Choroid plexus epithelial cell (primary cell): ENCODE data around the gene USF3.

Experiments used
- DNase-seq: peaks from one replicate; pipeline ENCODE4 v3.0.0-alpha.2; 2010; ENCODE audit warnings: low read depth
- H3K4me3 ChIP-seq: 2 replicates; pipeline ENCODE4 v1.5.1; 2011; ENCODE audit warnings: low read depth, mild to moderate bottlenecking, control low read depth, low read length, moderate library complexity
- TF ChIP-seq, protein P1 (sequence below): conservative IDR thresholded peaks from 2 replicates; pipeline ENCODE4 v1.5.1; 2011; ENCODE audit warnings: low read depth, mild to moderate bottlenecking, control low read depth, inconsistent platforms, low read length, moderate library complexity

Gene USF3

DNA sequence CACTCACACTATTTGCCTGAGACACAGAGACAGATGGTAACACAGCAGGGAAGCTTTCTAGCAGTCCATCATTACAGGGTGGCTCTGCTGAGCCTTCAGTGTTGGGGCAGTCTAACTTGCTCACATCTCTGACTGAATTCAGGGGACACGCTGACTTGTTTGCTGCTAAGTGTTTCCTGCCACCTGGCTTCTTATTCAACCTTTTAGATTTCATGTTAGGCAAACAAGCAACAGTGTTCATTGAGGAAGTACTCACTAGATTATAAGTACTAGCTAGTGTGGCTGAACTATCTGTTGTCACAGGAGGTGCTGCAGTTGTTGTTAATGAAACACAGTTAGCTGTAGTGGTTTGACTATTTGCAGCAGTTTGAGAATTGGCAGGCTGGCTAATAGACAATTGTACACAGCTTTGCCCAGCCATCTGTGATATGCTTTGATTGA is 37.3 kb downstream of the USF3 start:
- DNase-seq = peak; percentile 39
- TF ChIP-seq, protein P1, sequence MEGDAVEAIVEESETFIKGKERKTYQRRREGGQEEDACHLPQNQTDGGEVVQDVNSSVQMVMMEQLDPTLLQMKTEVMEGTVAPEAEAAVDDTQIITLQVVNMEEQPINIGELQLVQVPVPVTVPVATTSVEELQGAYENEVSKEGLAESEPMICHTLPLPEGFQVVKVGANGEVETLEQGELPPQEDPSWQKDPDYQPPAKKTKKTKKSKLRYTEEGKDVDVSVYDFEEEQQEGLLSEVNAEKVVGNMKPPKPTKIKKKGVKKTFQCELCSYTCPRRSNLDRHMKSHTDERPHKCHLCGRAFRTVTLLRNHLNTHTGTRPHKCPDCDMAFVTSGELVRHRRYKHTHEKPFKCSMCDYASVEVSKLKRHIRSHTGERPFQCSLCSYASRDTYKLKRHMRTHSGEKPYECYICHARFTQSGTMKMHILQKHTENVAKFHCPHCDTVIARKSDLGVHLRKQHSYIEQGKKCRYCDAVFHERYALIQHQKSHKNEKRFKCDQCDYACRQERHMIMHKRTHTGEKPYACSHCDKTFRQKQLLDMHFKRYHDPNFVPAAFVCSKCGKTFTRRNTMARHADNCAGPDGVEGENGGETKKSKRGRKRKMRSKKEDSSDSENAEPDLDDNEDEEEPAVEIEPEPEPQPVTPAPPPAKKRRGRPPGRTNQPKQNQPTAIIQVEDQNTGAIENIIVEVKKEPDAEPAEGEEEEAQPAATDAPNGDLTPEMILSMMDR = no peak
- no peak overlapping the region for H3K4me3 ChIP-seq

DNA sequence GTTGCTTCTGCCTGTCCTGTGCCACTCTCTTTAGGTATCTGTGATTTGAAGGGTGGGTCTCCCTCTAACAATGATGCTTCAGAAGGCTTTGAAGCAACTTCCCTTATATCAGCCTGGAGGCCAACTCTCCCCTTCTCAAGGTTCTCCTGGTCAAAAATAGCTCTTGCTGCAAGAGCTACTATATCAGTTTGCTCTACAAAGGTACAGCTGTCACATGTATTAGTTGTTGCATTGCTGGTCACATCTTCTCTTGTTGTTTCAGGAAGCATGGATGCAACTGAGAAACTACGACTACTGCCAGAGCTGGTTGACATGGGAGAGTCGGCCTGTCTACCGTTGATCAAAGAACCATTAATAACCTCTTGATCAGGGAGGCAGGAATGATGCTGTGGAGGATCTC is 38.3 kb downstream of the USF3 start:
- TF ChIP-seq, protein P1 = no peak
- DNase-seq = no peak
- H3K4me3 ChIP-seq = no peak overlapping the region

DNA sequence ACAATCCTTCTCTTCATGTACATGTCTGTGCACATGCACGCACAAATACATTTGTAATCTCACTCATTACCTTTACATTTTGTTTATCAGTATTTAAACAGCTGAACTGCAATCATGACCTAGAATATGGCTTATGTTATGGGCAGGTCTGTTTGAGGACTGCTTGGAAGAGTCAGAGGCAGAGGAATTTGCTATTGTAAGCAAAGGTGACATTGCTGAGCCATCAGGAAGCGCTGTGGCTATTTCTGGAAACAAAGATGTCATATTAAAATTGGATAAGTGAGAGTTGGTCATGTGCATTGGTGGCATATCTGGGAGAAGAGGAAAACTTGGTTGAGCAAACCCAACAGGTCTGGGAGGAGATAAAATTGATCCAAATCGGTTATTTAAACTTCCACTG is 41.6 kb downstream of the USF3 start:
- TF ChIP-seq, protein P1 = no peak

DNA sequence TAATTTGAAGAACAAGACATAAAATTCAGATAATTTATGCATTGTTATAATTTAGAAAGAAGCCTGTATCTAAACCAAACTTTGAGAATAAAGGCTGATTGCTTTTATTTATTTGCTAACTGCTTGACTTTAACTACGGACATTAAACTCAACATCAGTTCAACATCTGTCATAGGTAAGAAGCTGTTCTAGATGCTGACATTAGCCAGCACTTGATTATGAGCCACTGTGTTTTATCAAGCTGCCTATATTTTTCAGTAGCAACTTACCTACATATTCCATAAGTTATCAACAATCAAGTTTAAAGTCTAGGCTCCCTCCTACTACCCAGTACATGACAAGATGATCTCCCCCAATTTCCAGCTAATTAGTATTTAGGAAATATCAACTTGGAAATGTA is 42.1 kb downstream of the USF3 start:
- DNase-seq = no peak

More for the DNA sequence above, 41.6 kb downstream of the USF3 start:
- DNase-seq = no peak
- H3K4me3 ChIP-seq = no peak overlapping the region

DNA sequence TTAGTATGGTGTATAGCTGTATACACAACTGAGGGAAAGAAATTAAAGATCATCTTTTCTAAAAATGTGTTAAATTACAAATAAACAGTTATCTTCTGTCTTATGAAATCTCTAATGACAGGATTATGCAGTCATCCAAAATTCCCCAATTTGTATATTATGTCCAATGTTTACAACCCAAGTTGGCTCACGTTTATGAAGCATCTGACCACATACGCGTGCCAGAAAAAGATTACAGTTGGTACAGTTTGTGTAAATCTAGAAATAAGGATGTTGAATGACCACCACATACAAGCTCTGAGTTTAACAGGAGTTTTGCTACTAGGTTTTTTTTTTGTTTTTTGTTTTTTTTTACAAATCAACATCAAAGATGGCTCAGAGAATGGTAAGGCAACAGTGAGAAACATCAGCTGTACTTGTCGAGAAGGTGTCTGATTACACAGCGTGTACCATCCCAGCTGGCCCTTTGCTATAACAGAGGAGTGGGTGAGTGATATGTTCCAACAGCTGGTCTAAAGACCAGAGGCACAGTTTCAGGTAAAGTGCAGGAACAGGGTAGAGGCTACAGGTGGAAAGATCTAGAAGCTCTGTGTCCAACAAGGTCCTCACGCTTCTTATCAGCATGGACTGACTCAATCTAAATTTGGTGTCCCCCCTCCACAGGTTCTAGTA is 47.1 kb downstream of the USF3 start:
- no peak for DNase-seq
- TF ChIP-seq, protein P1 = no peak
- H3K4me3 ChIP-seq = no peak overlapping the region

More for the DNA sequence above, 42.1 kb downstream of the USF3 start:
- no peak overlapping the region for H3K4me3 ChIP-seq
- TF ChIP-seq, protein P1 = no peak

DNA sequence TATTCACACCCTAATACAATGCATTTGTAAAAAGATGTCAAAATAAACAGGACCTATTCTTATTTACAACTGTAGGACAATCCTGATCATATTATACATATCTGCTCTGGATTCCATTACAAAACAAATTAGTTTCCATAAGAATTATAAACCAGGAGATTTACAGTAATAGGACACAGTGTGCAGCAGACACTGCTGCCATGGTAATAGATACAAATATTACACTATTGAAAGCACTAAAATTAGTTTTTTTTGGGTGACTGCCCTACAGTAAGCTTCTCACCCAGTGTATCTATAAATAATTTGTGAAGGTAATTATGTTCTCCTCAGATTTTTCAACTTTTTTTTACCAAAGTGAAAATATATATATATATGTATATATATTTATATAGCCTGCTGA is 47.9 kb downstream of the USF3 start:
- no peak for DNase-seq
- H3K4me3 ChIP-seq = no peak overlapping the region
- TF ChIP-seq, protein P1 = no peak

DNA sequence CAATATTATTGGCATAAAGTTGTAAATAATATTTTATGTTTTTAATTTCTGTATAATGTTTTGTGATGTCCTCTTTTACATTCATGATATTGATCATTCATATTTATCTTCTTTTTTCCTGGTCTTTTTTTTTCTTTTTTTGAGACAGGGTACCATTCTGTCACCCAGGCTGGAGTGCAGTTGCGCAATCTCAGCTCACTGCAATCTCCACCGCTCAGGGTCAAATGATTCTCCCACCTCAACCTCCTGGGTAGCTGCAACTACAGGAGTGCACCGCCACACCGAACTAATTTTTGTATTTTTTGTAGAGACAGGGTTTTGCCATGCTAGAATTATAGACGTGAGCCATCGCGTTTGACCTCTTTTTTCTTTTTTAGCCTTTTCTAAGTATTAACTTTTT is 52.9 kb downstream of the USF3 start:
- TF ChIP-seq, protein P1 = no peak
- no peak overlapping the region for H3K4me3 ChIP-seq
- no peak for DNase-seq
